ENCODE measurements around the gene WTAP. TPM values are rescaled to one million over a fixed set of nuclear protein-coding genes. Genes with fewer than 3 reads are reported as not detected.

The WTAP gene
- 96.9 and 108 TPM in 2 replicates for total RNA-seq (ENCODE audit: low replicate concordance)
- long read RNA-seq, transcript WTAP-205 (7 exons, 1,623 nt), result minor isoform, 9 of 148 reads
- long read RNA-seq, transcript WTAP-202 (8 exons, 3,656 nt), result major isoform, 12 of 148 reads
- long read RNA-seq, partial matches to known transcripts, result 111 of 148 reads
- long read RNA-seq, other reads (novel, unspliced or antisense), result 16 of 148 reads

DNA sequence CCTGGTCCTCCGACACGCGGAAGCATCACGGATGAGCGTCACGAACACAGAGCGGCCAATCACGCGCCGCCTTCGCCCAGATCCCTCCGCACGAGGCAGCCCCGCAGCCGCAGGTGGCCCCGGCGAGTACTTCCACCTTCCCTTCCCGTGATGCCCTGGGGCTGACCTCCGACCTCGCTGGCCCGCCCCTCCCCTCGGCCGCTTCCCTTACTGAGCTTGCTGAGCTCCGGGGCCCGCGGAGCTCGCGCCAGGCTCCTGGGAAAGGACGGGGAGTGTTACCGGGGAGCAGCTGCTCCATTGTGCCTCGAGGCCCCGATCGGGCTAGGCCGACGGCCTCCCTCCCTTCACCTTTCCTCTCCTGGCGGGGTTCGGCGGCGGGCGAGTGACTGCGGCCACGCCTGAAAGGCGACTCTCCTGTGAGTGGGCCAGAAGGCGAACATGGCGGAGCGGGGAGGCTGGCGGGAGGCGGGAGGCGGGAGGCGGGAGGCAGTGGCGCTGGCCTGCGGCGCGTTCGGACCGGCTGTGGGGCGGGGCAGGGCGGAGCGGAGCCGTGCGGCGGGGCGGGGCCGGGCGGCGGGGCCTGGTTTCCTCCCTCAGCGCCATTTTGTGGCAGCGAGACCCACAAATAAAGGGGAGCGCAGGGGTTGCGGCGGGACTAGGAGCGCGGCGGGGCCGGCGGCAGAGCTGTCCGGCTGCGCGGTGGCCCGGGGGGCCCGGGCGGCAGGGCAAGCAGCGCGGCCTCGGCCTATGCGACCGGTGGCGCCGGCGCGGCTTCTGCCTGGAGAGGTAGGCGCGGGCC is at the start of gene WTAP:
TSS of gene WTAP (plus strand) at position 589 of the 799 bp plus-strand sequence. CDS start 8,760 bp downstream, outside the sequence.
- H3K36me3 Mint-ChIP-seq, result peaks cover 19% of the 10 kb centered on the region

DNA sequence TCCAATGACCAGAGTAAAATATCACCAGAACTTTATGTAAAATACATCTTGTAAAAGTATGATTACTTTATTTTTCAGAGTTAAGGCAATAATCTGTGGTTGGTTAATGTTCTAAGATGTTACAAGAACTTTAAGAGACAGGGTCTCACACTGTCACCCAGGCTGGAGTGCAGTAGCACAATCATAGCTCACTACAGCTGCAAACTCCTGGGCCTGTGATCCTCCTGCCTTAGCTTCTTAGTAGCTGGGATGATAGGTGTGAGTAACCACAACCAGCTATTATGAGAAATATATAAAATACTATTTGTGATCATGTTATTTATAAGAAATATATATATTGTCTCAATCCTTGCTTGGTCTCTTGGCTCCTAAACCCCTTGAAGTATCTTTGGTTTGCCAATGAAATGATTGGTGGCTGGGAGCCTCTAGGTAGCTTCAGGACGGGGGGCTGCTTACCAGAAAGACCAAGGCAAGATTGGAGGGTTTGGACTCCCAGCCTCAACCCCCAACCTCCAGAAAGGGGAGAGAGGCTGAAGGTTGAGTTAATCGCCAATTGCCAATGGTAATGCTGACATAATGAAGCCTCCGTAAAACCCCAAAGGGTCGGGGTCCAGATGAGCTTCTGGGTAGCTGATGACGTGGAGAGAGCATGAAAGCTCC is 49.7 kb upstream of the WTAP start:
- Mint-ChIP-seq H3K27ac (no peak overlapping the region), H3K9me3 (no peaks in the 10 kb centered on the region), H3K4me3 (no peak overlapping the region), H3K4me1 (ENCODE audit: unreplicated experiment) (peaks cover 3% of the 10 kb centered on the region), H3K27me3 (no peaks in the 10 kb centered on the region), H3K36me3 (peaks cover 10% of the 10 kb centered on the region)
- DNase-seq (ENCODE audit: extremely low spot score, unreplicated experiment), result no peak
- TF ChIP-seq, protein P1, sequence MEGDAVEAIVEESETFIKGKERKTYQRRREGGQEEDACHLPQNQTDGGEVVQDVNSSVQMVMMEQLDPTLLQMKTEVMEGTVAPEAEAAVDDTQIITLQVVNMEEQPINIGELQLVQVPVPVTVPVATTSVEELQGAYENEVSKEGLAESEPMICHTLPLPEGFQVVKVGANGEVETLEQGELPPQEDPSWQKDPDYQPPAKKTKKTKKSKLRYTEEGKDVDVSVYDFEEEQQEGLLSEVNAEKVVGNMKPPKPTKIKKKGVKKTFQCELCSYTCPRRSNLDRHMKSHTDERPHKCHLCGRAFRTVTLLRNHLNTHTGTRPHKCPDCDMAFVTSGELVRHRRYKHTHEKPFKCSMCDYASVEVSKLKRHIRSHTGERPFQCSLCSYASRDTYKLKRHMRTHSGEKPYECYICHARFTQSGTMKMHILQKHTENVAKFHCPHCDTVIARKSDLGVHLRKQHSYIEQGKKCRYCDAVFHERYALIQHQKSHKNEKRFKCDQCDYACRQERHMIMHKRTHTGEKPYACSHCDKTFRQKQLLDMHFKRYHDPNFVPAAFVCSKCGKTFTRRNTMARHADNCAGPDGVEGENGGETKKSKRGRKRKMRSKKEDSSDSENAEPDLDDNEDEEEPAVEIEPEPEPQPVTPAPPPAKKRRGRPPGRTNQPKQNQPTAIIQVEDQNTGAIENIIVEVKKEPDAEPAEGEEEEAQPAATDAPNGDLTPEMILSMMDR (conservative IDR thresholded peaks at IDR 0.05), result no peak

More for the DNA sequence above, at the start of gene WTAP:
- peak; percentile 98 for DNase-seq (ENCODE audit: extremely low spot score, unreplicated experiment)
- Mint-ChIP-seq H3K27ac (peak within 1 kb of the TSS; percentile 99), H3K27me3 (peaks cover 3% of the 10 kb centered on the region), H3K9me3 (peaks cover 5% of the 10 kb centered on the region), H3K4me1 (ENCODE audit: unreplicated experiment) (peaks cover 21% of the 10 kb centered on the region), H3K4me3 (peak within 1 kb of the TSS; percentile 95)
- TF ChIP-seq, protein P1 (conservative IDR thresholded peaks at IDR 0.05), result no peak

DNA sequence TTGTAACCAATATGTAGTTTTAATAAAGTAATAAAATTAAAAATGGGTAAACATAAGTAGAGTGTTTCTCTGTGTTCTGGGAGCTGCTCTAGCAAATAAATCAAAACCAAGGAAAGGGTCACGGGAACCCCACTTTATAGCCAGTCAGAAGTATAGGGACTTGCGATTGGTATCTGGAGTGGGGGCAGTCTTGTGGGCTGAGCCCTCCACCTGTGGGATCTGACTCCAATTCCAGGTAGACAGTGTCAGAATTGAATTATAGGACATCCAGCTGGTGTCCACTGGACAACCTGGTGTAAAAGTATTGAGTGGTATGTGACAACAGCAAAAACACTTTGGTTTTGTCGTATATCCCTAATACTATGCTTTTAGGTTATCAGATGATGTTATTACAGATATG is 48.7 kb upstream of the WTAP start:
- H3K9me3 Mint-ChIP-seq, result no peaks in the 10 kb centered on the region
- peaks cover 10% of the 10 kb centered on the region for H3K36me3 Mint-ChIP-seq
- peaks cover 3% of the 10 kb centered on the region for H3K4me1 Mint-ChIP-seq (ENCODE audit: unreplicated experiment)
- TF ChIP-seq, protein P1 (conservative IDR thresholded peaks at IDR 0.05), result no peak
- H3K27ac Mint-ChIP-seq, result no peak overlapping the region
- H3K27me3 Mint-ChIP-seq, result no peaks in the 10 kb centered on the region
- H3K4me3 Mint-ChIP-seq, result no peak overlapping the region
- no peak for DNase-seq (ENCODE audit: extremely low spot score, unreplicated experiment)

DNA sequence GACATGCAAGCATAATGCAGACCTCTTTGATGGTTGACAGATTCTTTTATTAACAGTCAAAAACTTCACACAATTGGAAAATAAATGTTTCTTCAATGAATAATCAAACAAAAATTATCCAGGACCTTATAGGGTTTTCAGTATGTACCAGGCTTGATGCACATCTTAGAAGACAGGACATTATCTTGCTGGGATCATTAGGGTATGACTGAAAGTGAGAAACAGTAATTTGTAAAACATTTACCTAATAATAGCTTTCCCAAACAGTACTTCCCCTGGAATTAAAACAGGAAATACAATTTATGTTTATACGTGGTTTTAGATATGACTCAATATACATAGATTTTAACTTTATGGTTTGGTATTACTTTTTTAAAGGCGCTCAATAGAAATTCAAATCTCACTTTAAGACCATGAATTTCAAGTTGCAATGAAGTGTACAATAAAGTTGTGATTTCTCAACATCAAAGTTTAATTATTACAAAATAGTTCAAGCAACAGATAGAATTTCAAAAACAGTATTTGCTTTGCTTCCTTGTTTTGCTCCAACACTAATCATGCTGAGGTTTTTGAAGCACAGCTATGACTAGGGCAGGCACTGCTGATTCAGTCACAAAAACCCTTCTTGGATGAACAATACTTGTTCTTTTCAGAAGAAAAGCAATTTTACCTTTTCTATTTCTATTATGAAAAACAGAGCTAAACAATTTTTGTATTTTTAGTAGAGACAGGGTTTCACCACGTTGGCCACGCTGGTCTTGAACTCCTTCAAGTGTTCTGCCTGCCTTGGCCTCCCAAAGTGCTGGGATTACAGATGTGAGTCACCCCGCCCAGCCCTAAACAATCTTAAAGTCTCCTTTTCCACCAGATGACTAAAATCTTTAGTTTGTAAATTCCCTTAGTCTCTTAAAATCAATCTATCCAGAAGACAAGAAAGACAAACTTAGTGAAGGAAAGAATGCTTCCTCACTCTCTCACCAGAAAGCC is 47.9 kb upstream of the WTAP start:
- TF ChIP-seq, protein P1 (conservative IDR thresholded peaks at IDR 0.05), result no peak
- peaks cover 10% of the 10 kb centered on the region for H3K36me3 Mint-ChIP-seq
- H3K9me3 Mint-ChIP-seq, result no peaks in the 10 kb centered on the region
- no peak overlapping the region for H3K4me3 Mint-ChIP-seq
- DNase-seq (ENCODE audit: extremely low spot score, unreplicated experiment), result no peak
- peaks cover 3% of the 10 kb centered on the region for H3K4me1 Mint-ChIP-seq (ENCODE audit: unreplicated experiment)
- H3K27ac Mint-ChIP-seq, result no peak overlapping the region
- no peaks in the 10 kb centered on the region for H3K27me3 Mint-ChIP-seq

DNA sequence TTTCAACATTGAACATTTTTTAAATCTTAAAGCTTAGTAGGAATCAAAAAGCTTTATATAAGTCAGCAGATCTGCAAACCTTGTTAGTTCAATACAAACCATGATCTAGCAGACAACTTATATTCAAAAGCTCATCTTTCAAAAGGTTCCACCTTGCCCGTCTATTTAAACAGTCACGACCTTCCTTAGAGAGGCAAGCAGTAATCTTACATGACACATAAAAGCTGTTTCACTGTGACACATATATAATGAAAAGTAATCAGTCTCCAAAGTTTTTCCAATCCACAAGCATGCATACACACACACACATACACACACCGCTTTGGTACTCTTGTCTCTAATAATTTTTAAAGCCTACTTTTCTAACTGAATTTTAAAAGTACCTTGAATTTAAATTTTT is 47.2 kb upstream of the WTAP start:
- H3K4me1 Mint-ChIP-seq (ENCODE audit: unreplicated experiment), result peaks cover 3% of the 10 kb centered on the region
- DNase-seq (ENCODE audit: extremely low spot score, unreplicated experiment), result no peak
- no peaks in the 10 kb centered on the region for H3K9me3 Mint-ChIP-seq
- no peak overlapping the region for H3K27ac Mint-ChIP-seq
- TF ChIP-seq, protein P1 (conservative IDR thresholded peaks at IDR 0.05), result no peak
- peaks cover 14% of the 10 kb centered on the region for H3K36me3 Mint-ChIP-seq
- no peak overlapping the region for H3K4me3 Mint-ChIP-seq
- no peaks in the 10 kb centered on the region for H3K27me3 Mint-ChIP-seq
